GM10266 (cell line): Measurements from ENCODE around the gene NUCB1.
"Not testable (repeated sequence)": the region's sequence is repeated elsewhere in the genome, so short reads cannot be mapped to it uniquely, and the experiment has no call there.

Source experiments
- DNase-seq: peaks from one replicate; pipeline ENCODE4 v3.0.0; 2012; ENCODE audit errors: extremely low spot score
- CTCF ChIP-seq: IDR thresholded peaks from 2 replicates; pipeline ENCODE4 v1.5.1; 2012; ENCODE audit warnings: mild to moderate bottlenecking, low read depth; ENCODE audit not compliant: control insufficient read depth, insufficient read depth; ENCODE audit errors: missing control alignments

The NUCB1 gene

GRCh38 chr19:48868114-48868886, 31.8 kb upstream of the NUCB1 start, which contains the start of gene PLEKHA4:
PLEKHA4 (minus strand) TSS chr19:48868617; CDS start chr19:48867620, 997 bp downstream.
- no peak for TF ChIP-seq CTCF
- no peak for DNase-seq

- DNase-seq: no peak
- no peak for TF ChIP-seq CTCF
Observed at GRCh38 chr19:48870048-48870447, 30.1 kb upstream of the NUCB1 start.

GRCh38 chr19:48871471-48872181, 28.5 kb upstream of the NUCB1 start:
- not testable (repeated sequence) for DNase-seq

GRCh38 chr19:48872182-48872883, 27.8 kb upstream of the NUCB1 start, which contains the start of gene PPP1R15A:
PPP1R15A (plus strand) TSS chr19:48872421; CDS start chr19:48873234, 813 bp downstream.
- no peak for TF ChIP-seq CTCF

GRCh38 chr19:48872884-48873475, 27.1 kb upstream of the NUCB1 start:
- DNase-seq: peak; percentile 86
- no peak for TF ChIP-seq CTCF

More at GRCh38 chr19:48872182-48872883, 27.8 kb upstream of the NUCB1 start, which contains the start of gene PPP1R15A:
- DNase-seq: peak; percentile 96

GRCh38 chr19:48873476-48874302, 26.4 kb upstream of the NUCB1 start:
- no peak for DNase-seq
- no peak for TF ChIP-seq CTCF
